NCI-H748 treated with DMSO at 0.1 percent for 48 hours (cell line): ENCODE data around the gene LTBP1.
"Not testable (repeated sequence)": the region's sequence is repeated elsewhere in the genome, so short reads cannot be mapped to it uniquely, and the experiment has no call there.

Experiments
- DNase-seq: peaks from one replicate; lab custom pipeline; 2025; lab: John Stamatoyannopoulos, UW

LTBP1 gene

GRCh38 chr2:33388996-33389395, 442.2 kb downstream of the LTBP1 start:
- DNase-seq: no peak

- not testable (repeated sequence) for DNase-seq
Measured at GRCh38 chr2:33389695-33390094, 442.9 kb downstream of the LTBP1 start.

- DNase-seq: no peak
Measured at GRCh38 chr2:33391529-33392255, 444.9 kb downstream of the LTBP1 start.

GRCh38 chr2:33392366-33392765, 445.6 kb downstream of the LTBP1 start:
- DNase-seq: no peak

GRCh38 chr2:33395034-33395433, 448.3 kb downstream of the LTBP1 start:
- no peak for DNase-seq

GRCh38 chr2:33395655-33396249, 449.0 kb downstream of the LTBP1 start:
- DNase-seq: peak; percentile 5

GRCh38 chr2:33404321-33404720, 457.6 kb downstream of the LTBP1 start:
- DNase-seq: no peak

GRCh38 chr2:33406622-33407021, 459.9 kb downstream of the LTBP1 start:
- no peak for DNase-seq

GRCh38 chr2:33408109-33408508, 461.4 kb downstream of the LTBP1 start:
- DNase-seq: no peak

GRCh38 chr2:33409417-33409955, 462.7 kb downstream of the LTBP1 start:
- DNase-seq: no peak

GRCh38 chr2:33411765-33412164, 465.0 kb downstream of the LTBP1 start:
- DNase-seq: no peak

- no peak for DNase-seq
Measured at GRCh38 chr2:33412920-33413319, 466.2 kb downstream of the LTBP1 start.

GRCh38 chr2:33419581-33420200, 472.9 kb downstream of the LTBP1 start:
- DNase-seq: no peak

- DNase-seq: no peak
Measured at GRCh38 chr2:33420726-33421125, 474.0 kb downstream of the LTBP1 start.

GRCh38 chr2:33421820-33422219, 475.1 kb downstream of the LTBP1 start:
- DNase-seq: no peak

- no peak for DNase-seq
Measured at GRCh38 chr2:33425161-33425560, 478.4 kb downstream of the LTBP1 start.

GRCh38 chr2:33425586-33426031, 478.9 kb downstream of the LTBP1 start:
- DNase-seq: no peak

GRCh38 chr2:33426666-33427231, 480.0 kb downstream of the LTBP1 start:
- DNase-seq: no peak

- no peak for DNase-seq
Measured at GRCh38 chr2:33430077-33430476, 483.3 kb downstream of the LTBP1 start.

- DNase-seq: no peak
Measured at GRCh38 chr2:33430856-33431255, 484.1 kb downstream of the LTBP1 start.

- no peak for DNase-seq
Measured at GRCh38 chr2:33432871-33433270, 486.1 kb downstream of the LTBP1 start.
